Loucy (cell line): Measurements from ENCODE around the gene RAB27B.
A peak's percentile ranks its signal among the peaks of the same experiment; 100 is the strongest.

Experiments used
- H2AFZ ChIP-seq: fragments of 200-600 bp; sonication (generic); 2 replicates; pipeline ENCODE4 v1.6.0; 2016; ENCODE audit warnings: antibody characterized with exemption, mild to moderate bottlenecking, low read length, moderate library complexity
- H3F3A ChIP-seq: fragments of 200-600 bp; 2 replicates; pipeline ENCODE4 v1.6.0; 2016; ENCODE audit warnings: antibody characterized with exemption, low read depth, mild to moderate bottlenecking
- H3K27me3 ChIP-seq: fragments of 200-600 bp; sonication (generic); 2 replicates; pipeline ENCODE4 v1.6.1; 2014; ENCODE audit warnings: low read length, mild to moderate bottlenecking; ENCODE audit not compliant: insufficient read depth, poor library complexity, severe bottlenecking
- H3K36me3 ChIP-seq: fragments of 200-600 bp; sonication (generic); 2 replicates; pipeline ENCODE4 v1.6.1; 2016; ENCODE audit warnings: low read length; ENCODE audit not compliant: insufficient read depth
- H3K4me1 ChIP-seq: fragments of 200-600 bp; sonication (generic); 2 replicates; pipeline ENCODE4 v1.5.1; 2014; ENCODE audit warnings: low read length, mild to moderate bottlenecking; ENCODE audit not compliant: insufficient read depth, poor library complexity, severe bottlenecking
- H3K4me2 ChIP-seq: fragments of 200-600 bp; sonication (generic); 2 replicates; pipeline ENCODE4 v1.6.0; 2014; ENCODE audit warnings: antibody characterized with exemption, low read length, low read depth, mild to moderate bottlenecking; ENCODE audit not compliant: poor library complexity, severe bottlenecking
- H3K4me3 ChIP-seq: fragments of 200-600 bp; sonication (generic); 2 replicates; pipeline ENCODE4 v1.5.1; 2014; ENCODE audit warnings: low read length, mild to moderate bottlenecking, mixed read lengths; ENCODE audit not compliant: poor library complexity, severe bottlenecking
- H3K79me2 ChIP-seq: fragments of 200-600 bp; sonication (generic); 2 replicates; pipeline ENCODE4 v1.6.1; 2014; ENCODE audit warnings: low read length; ENCODE audit not compliant: insufficient read depth
- H3K9ac ChIP-seq: fragments of 200-600 bp; sonication (generic); 2 replicates; pipeline ENCODE4 v1.6.0; 2014; ENCODE audit warnings: mild to moderate bottlenecking, low read depth, low read length, moderate library complexity; ENCODE audit not compliant: poor library complexity, severe bottlenecking
- H3K9me2 ChIP-seq: fragments of 200-600 bp; sonication (generic); replicated peaks from 2 replicates; pipeline ENCODE4 v1.6.1; 2016; ENCODE audit warnings: low read depth, low read length, mixed read lengths
- H3K9me3 ChIP-seq: fragments of 200-600 bp; sonication (generic); 2 replicates; pipeline ENCODE4 v1.6.1; 2014; ENCODE audit warnings: mild to moderate bottlenecking, antibody characterized with exemption, low read length, low read depth; ENCODE audit not compliant: insufficient read depth
- H4K20me1 ChIP-seq: fragments of 200-600 bp; sonication (generic); 2 replicates; pipeline ENCODE4 v1.6.0; 2014; ENCODE audit warnings: antibody characterized with exemption, low read length, mild to moderate bottlenecking; ENCODE audit not compliant: insufficient read depth, poor library complexity, severe bottlenecking
- CTCF ChIP-seq: fragments of 200-600 bp; sonication (generic); conservative IDR thresholded peaks from 2 replicates; pipeline ENCODE4 v1.5.1; 2014; ENCODE audit warnings: mild to moderate bottlenecking, antibody characterized with exemption, low read length
- EZH2phosphoT487 ChIP-seq: fragments of 200-600 bp; IDR thresholded peaks from 2 replicates; pipeline ENCODE4 v1.6.1; 2018; ENCODE audit warnings: antibody characterized with exemption, mild to moderate bottlenecking, moderate library complexity, borderline replicate concordance

Gene RAB27B

GRCh38 chr18:54873884-54874255 lies 45.6 kb downstream of the RAB27B start:
- Histone ChIP-seq H3K9ac (no peak overlapping the region), H3F3A (peaks cover 3% of the 10 kb centered on the region; the same call in 1 of the 2 replicates), H3K4me3 (no peak overlapping the region), H2AFZ (no peak overlapping the region), H3K4me2 (peak overlapping the region; percentile 40), H3K36me3 (peaks cover 10% of the 10 kb centered on the region; the same call in 1 of the 2 replicates), H4K20me1 (no peaks in the 10 kb centered on the region), H3K9me2 (no peaks in the 10 kb centered on the region), H3K9me3 (no peaks in the 10 kb centered on the region), H3K4me1 (peaks cover 32% of the 10 kb centered on the region), H3K27me3 (no peaks in the 10 kb centered on the region), H3K79me2 (peaks cover 37% of the 10 kb centered on the region)
- no peak for TF ChIP-seq CTCF
- TF ChIP-seq EZH2phosphoT487, result no peak

GRCh38 chr18:54875063-54875462 lies 46.8 kb downstream of the RAB27B start:
- Histone ChIP-seq H3K36me3 (peaks cover 16% of the 10 kb centered on the region), H3K79me2 (peaks cover 37% of the 10 kb centered on the region), H3K4me3 (no peak overlapping the region), H3K9me3 (no peaks in the 10 kb centered on the region), H3F3A (peaks cover 3% of the 10 kb centered on the region; the same call in 1 of the 2 replicates), H2AFZ (no peak overlapping the region), H3K9ac (no peak overlapping the region), H4K20me1 (no peaks in the 10 kb centered on the region), H3K9me2 (no peaks in the 10 kb centered on the region), H3K4me2 (no peak overlapping the region), H3K27me3 (no peaks in the 10 kb centered on the region), H3K4me1 (peaks cover 35% of the 10 kb centered on the region)
- no peak for TF ChIP-seq CTCF
- TF ChIP-seq EZH2phosphoT487, result no peak

GRCh38 chr18:54877076-54877475 lies 48.8 kb downstream of the RAB27B start:
- no peaks in the 10 kb centered on the region for H4K20me1 ChIP-seq
- H3K9me2 ChIP-seq, result no peaks in the 10 kb centered on the region
- no peaks in the 10 kb centered on the region for H3K27me3 ChIP-seq
- peaks cover 35% of the 10 kb centered on the region for H3K4me1 ChIP-seq
- no peak overlapping the region for H3K4me2 ChIP-seq
- H3F3A ChIP-seq, result peaks cover 3% of the 10 kb centered on the region; the same call in 1 of the 2 replicates
- peaks cover 37% of the 10 kb centered on the region for H3K79me2 ChIP-seq
- no peak for TF ChIP-seq EZH2phosphoT487
- no peak for TF ChIP-seq CTCF
- H3K9me3 ChIP-seq, result no peaks in the 10 kb centered on the region
- no peak overlapping the region for H3K4me3 ChIP-seq
- no peak overlapping the region for H3K9ac ChIP-seq
- peaks cover 35% of the 10 kb centered on the region for H3K36me3 ChIP-seq
- H2AFZ ChIP-seq, result no peak overlapping the region
